ENCODE results near the gene UGT1A8.

Gene UGT1A8

DNA sequence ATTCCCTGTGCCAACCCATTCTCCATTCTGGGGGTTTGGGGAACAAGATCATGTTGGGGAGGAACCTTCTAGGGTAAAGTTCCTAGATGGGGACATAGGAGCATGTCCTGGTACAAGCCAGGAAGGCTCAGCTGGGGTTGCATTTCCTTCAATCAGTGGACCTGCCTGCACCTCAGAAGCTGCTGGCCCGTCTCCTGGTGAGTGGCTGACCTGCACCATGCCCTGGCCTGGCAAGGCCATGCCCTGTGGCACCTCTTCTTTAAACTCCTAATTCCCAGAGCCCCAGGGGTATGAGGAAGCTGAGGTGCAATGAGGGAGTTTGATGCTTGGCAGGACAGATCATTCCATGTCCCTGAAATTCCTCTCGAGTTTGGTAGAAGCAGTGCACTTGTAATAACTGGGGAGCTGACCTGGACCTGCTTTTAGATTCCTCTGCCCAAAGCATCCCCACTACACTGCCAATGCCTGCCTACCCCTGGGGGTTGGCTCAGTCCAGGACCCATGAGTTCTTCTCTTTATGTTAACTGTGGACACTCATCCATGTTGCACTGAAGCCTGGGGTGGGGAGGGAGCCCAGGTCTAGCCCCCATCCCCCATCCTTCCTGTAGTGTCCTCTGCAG is 186.0 kb downstream of the UGT1A8 start:
- DNase-seq = no peak

DNA sequence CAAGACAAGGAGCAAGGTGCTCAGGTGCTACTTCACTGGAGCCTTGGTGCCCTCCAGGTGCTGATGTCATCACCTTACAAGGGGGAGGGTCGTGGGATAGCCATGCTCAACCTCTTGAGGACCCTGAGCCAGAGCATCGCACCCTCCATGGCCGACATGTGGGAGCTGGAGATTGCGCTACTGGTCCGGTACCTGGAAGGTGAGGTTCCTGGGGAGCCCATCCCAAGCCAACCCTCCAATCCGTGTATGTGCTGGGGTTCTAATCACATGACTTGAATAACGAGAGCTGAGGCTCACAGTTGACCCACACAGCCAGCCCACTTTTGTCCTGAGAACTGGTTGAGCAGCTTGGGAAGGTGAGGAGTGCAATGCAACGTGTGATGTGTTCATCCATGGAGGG is 186.6 kb downstream of the UGT1A8 start:
- no peak for DNase-seq

DNA sequence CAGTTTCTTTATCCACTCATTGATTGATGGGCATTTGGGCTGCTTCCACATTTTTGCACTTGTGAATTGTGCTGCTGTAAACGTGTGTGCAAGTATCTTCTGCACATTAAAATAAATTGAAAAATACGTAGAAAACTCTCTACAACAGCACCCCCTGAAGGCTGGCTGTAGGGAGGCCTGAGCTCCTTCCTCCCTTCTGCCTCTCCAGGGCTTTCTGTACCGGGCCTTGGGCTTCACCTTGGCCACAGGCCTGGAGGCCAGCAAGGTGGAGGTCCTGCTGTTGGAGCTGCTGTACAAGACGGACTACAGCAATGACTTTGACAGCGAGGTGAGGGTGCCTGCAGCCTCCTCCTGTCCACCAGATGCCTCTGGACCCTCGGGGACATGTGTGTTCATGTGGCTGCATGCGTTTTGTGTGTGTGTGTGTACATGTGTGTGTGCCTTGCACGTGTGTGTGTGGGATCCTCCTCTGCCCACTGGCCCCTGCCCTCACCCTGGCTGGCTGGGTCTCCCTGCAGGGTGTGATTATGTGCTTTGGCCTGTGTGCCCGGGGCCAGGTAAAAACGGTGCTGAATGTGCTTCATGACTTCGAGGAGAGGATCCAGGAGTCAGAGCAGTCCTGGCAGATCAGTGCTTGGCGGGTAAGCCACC is 189.9 kb downstream of the UGT1A8 start:
- no peak for DNase-seq

DNA sequence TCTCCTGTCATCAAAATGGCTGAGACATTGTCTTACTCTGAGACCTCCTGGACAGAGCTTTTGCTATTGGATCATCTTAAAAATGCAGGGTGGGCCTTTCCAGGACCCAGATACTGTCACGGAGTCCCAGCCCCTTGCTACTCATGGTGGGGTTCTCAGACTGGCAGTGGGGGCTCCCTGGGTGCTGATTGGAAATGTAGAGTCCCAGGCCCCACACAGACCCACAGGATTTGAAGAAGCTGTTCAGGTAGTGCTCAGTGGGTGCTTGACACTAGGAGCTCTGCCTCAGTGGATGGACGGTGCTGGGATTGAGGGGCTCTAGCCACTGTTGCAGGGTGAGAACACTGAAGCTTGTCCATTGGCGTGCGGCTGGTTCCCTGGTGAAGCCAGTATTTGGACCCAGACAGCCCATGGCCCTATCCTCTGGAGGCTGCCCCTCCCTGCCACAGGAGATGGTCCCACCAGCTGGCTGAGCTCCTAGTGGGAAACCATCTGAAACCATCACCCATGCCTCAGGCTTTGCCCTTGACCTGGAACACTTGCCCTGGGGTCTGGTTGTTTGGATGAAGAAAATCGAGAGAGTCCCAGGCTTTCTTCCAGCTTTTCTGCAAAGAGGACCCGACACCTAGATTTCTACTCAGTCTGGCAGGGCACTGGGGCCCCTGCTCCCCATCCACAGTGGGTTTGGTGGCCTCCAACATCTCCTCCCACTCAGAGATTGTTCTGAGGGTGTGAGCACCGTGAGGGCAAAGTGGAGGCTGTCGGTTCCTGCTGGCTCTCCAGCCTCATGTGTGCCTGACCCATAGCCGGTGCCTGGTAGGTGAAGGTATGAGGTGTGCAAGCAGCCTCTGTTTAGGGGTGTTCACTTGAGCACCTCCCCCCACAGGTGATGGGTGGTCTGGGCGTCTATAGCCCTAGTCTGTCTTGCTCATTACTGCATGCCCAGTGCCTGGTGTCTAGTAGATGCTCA is 190.8 kb downstream of the UGT1A8 start:
- DNase-seq = no peak

DNA sequence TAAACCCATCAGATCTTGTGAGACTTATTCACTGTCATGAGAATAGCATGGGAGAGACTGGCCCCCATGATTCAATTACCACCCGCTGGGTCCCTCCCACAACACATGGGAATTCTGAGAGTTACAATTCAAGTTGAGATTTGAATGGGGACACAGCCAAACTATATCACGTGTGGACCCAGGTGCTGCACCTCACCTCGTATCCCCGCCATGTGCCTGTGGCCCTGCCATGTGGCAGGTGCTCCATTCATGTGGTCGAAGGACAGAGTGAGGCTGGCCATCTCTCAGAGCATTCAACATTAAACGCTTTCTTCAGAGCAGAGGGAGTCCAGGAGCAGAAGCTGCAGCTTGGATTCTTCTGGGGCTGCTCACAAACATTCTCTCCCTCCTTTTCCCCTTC is 193.0 kb downstream of the UGT1A8 start:
- no peak for DNase-seq

DNA sequence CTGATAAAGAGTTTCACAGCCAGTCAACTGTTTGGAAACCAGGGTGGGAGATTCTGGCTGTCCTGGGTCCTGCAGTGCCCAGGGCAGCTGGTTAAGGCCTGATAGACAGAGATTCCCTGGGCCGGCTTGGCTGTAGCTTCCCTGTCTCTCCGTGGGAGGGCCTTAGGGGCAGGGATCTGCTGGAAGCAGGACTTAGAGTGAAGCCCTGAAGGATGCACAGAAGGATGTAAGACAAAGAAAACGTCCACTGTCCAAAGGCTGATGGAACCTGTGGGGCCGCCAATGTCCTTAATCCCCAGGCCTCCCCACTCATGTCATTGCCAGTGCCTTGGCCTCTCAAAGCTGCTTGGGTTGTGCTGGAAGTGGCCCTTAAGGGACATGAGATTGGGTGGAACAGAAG is 193.7 kb downstream of the UGT1A8 start:
- DNase-seq = no peak

DNA sequence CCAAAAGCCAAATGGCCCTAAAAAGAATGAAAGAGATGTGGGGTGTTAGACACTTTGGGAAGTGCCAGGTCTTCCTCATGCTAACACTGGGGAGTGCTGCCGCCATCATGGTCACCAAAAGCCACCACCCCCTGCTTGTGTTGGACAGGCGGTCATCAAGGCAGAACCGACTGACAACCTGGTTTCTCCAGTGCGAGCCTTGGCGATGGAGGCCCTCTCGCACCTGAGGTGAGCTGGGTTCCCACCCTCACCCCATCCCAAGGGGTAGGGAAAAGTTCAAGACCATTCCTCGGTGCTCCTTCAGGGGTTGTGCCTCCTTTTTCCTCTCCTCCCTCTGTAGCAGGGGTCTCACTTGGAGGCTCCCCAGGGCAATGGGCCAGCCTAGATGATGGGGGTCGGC is 194.3 kb downstream of the UGT1A8 start:
- DNase-seq = no peak

DNA sequence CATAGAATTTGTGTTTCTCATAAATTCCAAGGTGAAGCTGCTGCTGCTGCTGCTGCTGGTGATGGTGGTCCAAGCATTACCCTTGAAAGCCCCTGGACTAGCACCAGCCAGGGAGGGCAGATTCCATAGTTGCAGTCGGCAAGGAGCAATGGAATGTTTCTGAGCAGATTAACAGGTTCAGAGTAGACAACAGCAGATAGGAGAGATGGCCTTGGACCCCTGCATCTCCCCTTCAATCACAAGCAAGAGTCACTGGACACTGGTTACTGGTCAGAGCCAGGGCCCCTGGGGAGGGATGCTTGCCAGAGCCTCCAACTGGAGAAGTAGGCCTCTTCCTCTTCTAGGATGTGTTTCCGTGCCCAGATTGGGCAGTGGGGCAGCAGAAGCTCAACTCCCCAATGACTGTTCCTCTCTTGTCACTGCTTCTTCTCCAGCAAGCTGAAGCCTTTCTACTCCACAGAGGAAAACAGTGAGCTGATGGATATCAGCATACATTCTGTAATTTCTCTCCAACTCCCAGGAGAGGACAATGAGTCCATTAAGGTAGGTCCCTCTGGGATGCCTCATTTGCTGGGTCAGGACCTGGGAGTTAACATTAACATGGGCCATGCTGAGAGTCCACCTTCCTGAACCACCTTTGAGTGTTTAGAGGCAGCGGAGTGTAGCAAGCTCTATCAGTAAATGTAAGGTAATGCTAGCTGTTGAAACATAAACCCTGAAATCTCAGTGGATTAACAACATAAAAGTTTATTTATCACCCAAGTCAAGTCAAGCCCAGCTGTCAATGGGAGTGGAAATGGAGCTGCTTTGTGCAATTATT is 196.0 kb downstream of the UGT1A8 start:
- no peak for DNase-seq

DNA sequence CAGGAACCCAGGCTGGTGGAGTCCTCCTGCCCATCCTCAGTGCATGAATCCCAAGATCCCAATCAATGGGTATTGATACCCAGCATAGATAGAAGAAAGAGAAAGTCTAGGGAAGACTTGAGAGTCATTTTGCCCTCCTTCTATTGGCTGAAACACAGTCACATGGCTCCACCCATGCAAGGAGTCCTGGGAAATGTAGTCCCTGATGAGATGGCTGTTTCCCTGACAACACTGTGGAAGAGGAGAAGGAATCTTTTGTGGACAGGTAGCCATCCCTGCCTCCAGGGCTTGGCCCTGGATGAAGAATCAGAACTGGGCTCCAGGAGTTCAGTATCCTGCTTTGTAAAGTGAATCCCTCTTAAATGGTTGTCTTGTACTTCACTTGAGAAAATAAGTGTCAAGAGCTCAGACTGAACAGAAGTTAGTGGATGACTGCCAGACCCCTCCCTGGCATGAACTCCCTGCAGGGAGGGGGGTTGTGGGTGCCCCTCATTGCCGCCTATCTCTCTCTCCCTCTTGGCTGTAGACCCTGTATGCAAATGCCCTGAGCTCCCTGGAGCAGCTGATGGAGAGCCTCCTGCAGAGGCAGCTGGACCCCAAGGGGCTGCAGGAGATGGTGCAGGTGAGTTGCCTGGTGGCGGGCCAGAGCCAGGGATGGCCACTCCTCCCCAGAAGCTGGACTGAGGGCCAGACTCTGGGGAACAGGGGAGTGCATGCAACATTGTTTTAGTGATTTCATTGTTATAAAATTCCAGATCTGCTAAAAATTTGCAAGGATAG is 196.8 kb downstream of the UGT1A8 start:
- no peak for DNase-seq

DNA sequence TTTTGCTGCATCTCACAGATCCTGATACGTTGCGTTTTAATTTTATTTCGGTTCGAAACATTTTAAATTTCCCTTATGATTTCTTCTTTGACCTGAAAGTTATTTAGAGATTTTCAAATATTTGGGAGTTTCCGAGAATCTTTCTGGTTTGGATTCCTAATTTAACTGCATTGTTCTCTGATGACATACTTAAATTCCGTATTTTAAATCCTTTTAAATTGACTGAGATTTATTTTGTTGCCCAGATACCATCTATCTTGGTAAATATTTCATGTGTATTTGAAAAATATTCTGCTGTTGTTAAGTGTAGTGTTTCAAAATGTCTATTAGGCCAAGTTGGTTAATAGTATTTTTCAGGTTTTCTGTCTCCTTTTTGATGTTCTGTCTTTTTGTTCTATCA is 198.4 kb downstream of the UGT1A8 start:
- no peak for DNase-seq

DNA sequence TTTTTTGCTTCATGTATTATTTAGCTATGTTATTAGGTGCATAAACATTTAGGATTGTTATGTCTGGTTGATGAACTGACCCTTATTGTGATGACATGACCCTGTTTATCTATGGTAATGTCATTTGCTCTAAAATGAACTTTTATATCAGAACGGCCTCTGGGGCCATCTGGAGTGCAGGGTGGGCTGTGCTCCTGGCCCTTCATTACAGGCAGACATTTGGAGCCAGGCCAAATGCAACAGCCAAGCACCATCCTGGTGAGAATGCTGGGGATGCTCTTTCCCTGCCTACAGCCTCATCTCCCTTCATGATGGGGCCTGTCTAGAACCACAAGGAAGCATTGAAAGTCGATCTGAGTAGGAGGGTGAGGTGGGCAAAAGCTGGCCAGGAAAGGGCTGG is 198.9 kb downstream of the UGT1A8 start:
- DNase-seq = no peak

DNA sequence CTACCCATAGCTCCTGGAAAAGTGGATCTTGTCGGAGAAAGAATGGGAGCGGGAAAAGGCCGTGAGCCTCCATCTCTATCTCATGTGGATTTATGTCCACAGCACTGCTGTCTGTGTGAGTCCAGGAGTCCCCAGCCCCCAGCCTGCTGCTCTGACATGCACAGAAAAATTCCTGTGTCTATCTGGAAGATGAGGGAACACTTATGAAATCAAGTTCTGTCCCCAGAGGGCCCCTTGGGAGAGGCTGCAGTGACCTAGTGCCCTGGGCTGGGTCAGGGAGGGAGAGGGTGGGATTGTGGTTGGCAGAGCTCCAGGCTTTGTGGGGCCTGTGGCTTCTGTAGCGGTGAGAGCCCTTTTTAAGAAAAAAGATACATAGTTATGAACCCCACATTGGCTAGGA is 199.3 kb downstream of the UGT1A8 start:
- no peak for DNase-seq

DNA sequence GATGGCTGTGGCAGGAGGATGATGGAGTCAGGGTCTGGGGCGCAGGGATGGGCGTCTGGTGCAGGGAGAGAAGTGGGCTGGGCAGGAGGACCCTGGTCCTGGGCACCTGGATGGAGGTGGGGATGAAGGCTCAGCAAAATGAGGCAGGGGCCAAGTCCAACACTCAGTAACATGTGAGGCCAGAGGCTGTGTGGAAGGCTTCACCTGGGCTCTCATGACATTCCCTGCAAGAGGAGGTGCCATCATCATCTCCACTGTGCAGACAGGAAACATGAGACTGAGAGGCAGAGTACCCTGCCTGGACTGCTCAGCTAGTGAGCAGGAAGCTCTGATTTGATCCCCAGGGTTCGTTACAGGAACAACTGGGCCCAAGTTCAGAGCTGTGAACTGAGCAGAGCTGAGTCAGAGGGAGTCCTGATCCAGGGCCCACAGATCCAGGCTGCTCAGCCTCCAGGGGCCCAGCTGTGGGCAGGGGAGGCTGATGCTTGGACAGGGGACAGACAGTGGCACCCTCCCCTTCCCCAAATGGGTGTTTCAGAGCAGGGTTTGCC is 200.0 kb downstream of the UGT1A8 start:
- DNase-seq = no peak

DNA sequence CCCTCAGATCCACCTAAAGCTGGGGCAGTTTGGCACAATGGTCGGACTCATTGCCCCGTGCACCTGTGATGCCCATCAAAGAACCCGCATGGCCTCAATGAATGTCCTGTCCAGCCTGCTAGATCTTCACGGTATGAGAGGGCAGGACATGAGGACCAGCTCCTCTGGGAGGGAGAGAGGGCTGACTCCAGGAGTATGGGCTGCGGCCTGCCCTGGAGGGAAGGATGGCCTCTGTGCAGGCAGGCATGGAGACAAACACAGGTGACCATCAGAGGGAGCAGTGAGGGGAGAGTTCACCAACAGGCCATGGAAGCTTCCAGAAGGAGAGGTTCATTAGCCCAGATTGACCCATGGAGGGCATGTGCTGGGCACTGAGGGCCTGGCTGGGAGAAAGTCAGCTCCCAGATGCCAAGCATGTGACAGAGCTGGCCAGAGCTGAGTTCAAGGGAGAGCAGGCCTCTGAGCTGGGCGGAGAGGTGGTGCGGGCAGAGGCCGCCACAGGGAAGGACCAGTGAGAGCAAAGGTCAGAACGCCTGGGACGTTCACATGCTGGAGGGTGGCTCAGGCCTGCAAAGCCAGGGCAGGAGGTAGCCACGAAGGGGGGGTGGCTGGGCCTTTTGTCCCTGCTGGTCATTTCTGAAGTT is 200.7 kb downstream of the UGT1A8 start:
- no peak for DNase-seq

DNA sequence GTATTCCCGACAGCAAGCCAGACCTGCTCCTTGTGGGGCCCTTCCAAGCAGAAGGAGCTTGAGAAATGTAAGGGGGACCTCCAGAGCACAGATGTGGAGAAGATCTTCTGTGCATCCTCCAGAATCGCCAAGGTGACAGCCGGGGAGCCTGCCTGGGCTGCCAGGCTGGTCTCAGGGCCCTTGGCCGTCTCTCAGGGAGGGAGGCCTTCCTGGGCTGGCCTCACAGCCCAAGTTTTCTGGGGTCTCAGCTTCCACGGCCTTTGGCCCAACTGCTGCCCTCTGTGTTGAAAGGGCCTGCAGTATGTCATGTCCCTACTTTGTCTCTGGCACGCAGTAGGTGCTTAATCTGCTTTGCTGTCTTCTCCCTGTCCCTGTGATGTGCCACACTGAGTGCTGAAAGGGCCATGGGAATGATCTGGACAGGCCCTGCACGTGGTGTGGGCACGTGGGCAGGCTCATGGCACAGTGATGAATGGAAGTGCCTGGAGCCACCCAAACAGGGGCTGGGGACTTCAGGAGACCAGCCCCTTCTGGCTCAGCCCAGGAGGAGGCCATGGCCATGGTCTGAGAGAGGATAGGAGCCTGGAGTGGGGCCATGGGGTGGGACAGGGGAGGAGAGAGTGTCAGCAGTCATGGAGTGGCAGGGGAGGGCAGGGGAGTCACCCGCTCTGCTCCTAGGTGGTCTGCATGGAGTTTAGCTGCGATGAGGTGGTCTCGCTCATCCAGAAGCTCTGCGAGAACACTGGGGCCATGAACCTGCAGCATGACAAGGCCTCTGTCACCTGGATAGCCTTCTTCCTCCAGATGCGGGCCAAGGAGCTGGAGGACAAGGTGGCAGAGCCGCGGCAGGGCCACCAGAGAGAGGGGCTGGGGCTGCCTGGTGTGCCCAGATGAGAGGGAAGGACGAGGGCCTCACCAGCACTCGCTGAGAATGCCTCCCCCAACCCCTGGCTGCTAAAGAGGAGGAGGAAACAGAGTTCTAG is 201.5 kb downstream of the UGT1A8 start:
- no peak for DNase-seq

DNA sequence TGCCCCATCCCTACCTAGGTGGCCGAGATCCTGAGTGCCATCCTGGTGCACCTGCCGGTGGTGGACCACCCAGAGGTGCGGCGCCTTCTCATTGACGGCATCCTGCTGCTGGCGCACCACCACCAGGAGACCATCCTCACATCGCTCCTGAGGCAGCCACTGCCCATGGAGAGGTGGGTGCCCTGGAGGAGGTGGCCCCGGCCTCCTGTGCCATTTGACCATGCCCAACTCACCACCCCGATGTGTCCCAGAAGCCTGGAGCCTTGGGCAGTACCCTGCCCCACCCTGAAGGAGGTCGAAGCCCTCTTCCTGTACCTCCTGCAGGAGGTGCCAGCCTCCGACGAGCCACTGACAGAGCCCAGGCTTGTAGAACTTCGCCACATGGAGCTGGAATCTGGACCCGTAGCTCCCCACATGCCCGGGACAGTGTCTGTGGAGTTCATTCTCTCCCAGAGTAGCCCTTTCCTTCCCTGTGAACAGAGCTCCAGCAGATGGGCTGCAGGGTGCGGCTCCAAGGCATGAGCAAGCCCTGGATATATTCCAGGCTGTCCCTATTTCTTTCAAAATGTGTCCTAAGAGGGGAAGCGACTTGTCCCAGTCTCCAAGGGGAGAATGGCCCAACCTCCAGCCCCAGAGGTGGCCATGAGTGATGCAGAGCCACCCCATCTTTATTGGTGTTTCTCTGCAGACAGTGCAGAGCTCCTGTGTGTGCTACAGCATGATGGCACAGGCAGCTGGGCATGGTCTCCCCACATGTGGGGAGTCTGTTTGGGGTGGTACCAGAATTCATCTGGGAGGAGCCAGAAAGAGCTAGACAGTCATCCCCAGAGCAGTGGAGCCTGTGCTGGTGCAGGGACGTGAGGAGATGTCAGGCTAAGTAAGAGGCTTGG is 202.7 kb downstream of the UGT1A8 start:
- no peak for DNase-seq

DNA sequence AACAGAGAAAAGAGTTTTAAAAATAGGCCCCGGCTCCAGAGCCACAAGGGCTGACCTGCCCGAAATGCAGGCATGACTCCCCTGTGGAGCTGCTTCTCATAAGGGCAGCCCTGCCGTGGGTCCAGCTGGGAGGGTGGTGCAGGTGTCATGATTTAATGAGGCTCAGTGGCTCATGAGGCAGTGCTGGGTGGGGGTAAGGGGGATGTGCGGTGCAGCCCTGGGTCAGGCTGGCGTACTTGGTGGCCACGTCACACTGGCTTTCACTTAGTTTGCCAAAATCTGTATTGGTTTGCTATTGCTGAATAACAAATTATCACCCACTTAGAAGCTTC is 203.3 kb downstream of the UGT1A8 start:
- DNase-seq = no peak

DNA sequence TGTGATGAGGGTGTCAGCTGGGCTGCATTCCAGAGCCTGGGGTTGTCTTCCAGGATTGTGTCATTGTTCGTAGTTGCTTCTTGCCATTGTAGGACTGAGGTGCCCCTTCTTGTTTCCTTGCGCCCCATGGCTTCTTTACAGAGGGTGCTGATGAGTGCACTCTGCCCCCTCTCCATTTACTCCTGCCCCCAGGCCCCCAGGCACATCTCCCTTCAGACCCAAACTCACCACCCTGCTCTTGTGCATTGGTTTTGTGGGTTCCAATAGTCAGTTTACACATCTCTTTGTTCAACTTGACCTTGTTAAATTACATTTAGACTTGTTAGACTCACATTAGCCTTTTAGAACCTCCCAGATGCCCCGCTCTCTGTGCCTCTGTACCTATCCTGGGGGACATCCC is 203.8 kb downstream of the UGT1A8 start:
- no peak for DNase-seq

DNA sequence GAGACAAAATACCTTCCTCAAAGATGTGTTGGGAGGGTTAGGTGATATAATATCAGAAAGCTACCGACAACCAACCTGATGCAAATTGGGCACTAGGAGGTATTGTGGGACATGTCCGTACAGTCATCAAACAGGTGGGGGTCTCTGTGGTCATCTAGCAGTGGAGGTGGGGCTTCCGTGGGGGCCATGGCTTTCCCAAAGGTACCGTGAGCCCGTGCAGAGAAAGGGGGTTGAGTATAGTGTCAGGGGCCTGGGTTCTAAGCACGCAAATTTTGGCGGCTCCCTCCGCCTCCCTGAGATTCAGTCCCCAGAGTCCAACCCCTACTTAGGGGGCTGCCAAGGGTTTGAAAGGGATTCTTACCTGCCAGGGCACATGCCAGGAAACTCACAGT is 204.3 kb downstream of the UGT1A8 start:
- DNase-seq = no peak
